Spleen (tissue), 11 donors: ENCODE measurements around the gene ZRANB1. TPM values are rescaled to one million over a fixed set of nuclear protein-coding genes. Genes with fewer than 3 reads are reported as not detected.
A peak's percentile ranks its signal among the peaks of the same experiment; 100 is the strongest.

Experiments
- DNase-seq: peaks from one replicate; pipeline ENCODE4 v3.0.0-alpha.2; 2020
- H3K27ac ChIP-seq, 8 donors: fragments of 200-600 bp; sonication (generic) in 7 of 8; 1 replicate in 4 of 8; 2 replicates in 4 of 8; pipeline versions ENCODE4 v1.5.0 to v1.8.0; 2016 to 2021; ENCODE audit warnings: inconsistent platforms in 4 of 8, mild to moderate bottlenecking in 4 of 8, moderate library complexity in 1 of 8
- H3K27me3 ChIP-seq, 7 donors: fragments of 200-600 bp; sonication (generic) in 6 of 7; replicated peaks in 1 of 7; 1 replicate in 4 of 7; 2 replicates in 3 of 7; pipeline versions ENCODE4 v1.5.0 to v1.8.0; 2016 to 2021; ENCODE audit warnings: inconsistent platforms in 3 of 7, mild to moderate bottlenecking in 1 of 7
- H3K36me3 ChIP-seq, 6 donors: fragments of 200-600 bp; sonication (generic) in 5 of 6; 1 replicate in 4 of 6; 2 replicates in 2 of 6; pipeline versions ENCODE4 v1.5.0 to v1.8.0; 2016 to 2021; ENCODE audit warnings: inconsistent platforms in 2 of 6
- H3K4me1 ChIP-seq, 6 donors: fragments of 200-600 bp; sonication (generic) in 5 of 6; 1 replicate in 3 of 6; 2 replicates in 3 of 6; pipeline versions ENCODE4 v1.5.0 to v1.8.0; 2016 to 2021; ENCODE audit warnings: inconsistent platforms in 3 of 6
- H3K4me3 ChIP-seq, 8 donors: fragments of 200-600 bp; sonication (generic) in 7 of 8; 1 replicate in 4 of 8; 2 replicates in 4 of 8; pipeline versions ENCODE4 v1.5.0 to v1.8.0; 2016 to 2021; ENCODE audit warnings: inconsistent platforms in 4 of 8, mild to moderate bottlenecking in 4 of 8, moderate library complexity in 2 of 8
- H3K9me3 ChIP-seq, 8 donors: fragments of 200-600 bp; sonication (generic) in 7 of 8; 1 replicate in 4 of 8; 2 replicates in 4 of 8; pipeline versions ENCODE4 v1.5.0 to v1.8.0; 2016 to 2021; ENCODE audit warnings: inconsistent platforms in 4 of 8
- POLR2A ChIP-seq, 3 donors: fragments of 450-650 bp; IDR thresholded peaks; one replicate each; pipeline ENCODE4 v1.5.1; 2017; ENCODE audit warnings: antibody characterized with exemption in 3 of 3, mild to moderate bottlenecking in 1 of 3
- POLR2AphosphoS5 ChIP-seq, 3 donors: sonication (generic); formaldehyde crosslinking; IDR thresholded peaks; one replicate each; pipeline ENCODE4 v1.5.1; 2017; ENCODE audit warnings: antibody characterized with exemption in 3 of 3
- WGBS, 5 donors: extraction: QIAGEN DNeasy Blood & Tissue Kit in 3 of 5; methylation state at CpG; one replicate each; pipeline versions ENCODE4 v1.1.5 to v1.1.7; 2013 to 2018; 5-methylcytosine and 5-hydroxymethylcytosine counted together
- intact Hi-C: fragments of 100-400 bp; cut with DNase I; formaldehyde crosslinking; loops from one replicate; pipeline ENCODE4 v1.15.0; 2023; ENCODE audit warnings: low total_unique reads
- polyA plus RNA-seq, 3 donors: library from polyadenylated mRNA; stranded (reverse); fragments of 200-250 nt; gene quantifications; one replicate each; pipeline ENCODE4 v1.2.1, GENCODE V29; 2013
- total RNA-seq, 7 donors: library from RNA; depleted of rRNA in 3 of 7; stranded (reverse); fragments of >200 nt in 3 of 7; fragmentation: NEBNext Ultra II Directional in 4 of 7; extraction: Animal tissue kit (Norgen Biotek cat#: 25700) in 4 of 7; gene quantifications; one replicate each; pipeline versions ENCODE4 v1.1.0 to v1.2.1, GENCODE V29; 2016 to 2021
- TF ChIP-seq, protein P1 (sequence below), 11 experiments: fragments of 200-600 bp in 7 of 11; fragments of 450-650 bp in 4 of 11; sonication (generic) in 4 of 11; IDR thresholded peaks in 8 of 11; conservative IDR thresholded peaks in 3 of 11; 1 replicate in 7 of 11; 2 replicates in 4 of 11; pipeline versions ENCODE4 v1.4.0 to v1.8.0; 2016 to 2021; ENCODE audit warnings: antibody characterized with exemption in 11 of 11, inconsistent platforms in 4 of 11, mild to moderate bottlenecking in 1 of 11
- donor health status: healthy with polysubstance abuse.
- donor health status: DM: no; HTN: no; CAD: no; lungs with moderate emphysema.
- donor health status: DM: no; HTN: no; CAD: no.
- donor health status: Bipolar disorder and iron deficiency.
- donor health status: healthy.
- donor health status: DM: no; HTN: no; CAD: no.
- donor health status: DM: yes; HTN: yes; CAD: no.

Gene ZRANB1
- total and polyA plus RNA-seq, 10 donors = 5.0 to 28.8 (median 17.7) TPM

DNA sequence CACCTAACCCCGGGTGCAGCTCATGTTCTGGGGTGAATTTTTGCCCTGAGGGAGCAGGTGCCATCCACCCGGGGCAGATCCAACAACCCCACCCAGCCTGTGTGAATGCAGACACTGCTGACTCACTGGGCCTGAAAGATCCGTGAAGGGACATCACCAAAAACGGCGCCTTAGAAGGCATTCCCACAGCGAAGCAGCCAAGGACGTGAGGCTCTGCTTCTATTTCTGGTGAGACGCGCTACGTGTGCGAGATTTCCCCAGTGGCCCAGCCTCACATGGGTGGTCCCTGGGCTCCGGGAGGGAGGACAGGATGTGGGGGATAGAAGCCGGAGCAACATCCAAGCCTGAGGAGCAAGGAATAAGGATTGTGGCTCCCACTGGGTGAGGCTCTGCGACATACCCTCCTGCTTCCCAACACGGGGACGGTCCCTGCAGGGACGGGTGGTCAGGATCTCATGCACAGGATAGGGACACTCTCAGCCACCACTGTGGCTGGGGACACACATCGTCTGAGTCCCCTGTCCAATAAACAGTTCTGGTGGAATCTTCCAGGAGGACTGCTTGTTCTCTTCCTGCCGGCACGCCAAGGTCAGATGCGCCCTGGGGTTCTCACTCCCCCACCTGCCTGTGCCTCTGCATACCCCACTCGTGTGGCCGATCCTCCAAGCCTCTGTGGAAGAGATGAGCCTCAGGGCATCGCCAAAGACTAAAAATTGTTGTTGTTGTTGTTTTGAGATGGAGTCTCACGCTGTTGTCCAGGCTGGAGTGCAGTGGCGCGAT lies 70.2 kb downstream of the ZRANB1 start:
- Histone ChIP-seq H3K9me3 (no peaks in the 10 kb centered on the region), H3K4me1 (peaks cover 5 to 57% (median 35%) of the 10 kb centered on the region in 6 donors), H3K36me3 (peaks cover 0 to 43% (median 0%) of the 10 kb centered on the region in 6 donors), H3K27ac (no peak overlapping the region), H3K27me3 (peaks cover 0 to 14% (median 0%) of the 10 kb centered on the region in 7 donors), H3K4me3 (no peak overlapping the region)
- DNase-seq = peak; percentile 34
- 86 to 92% (median 89%) methylated on average over 26 to 27 of the region's 27 CpGs for WGBS, 5 donors
- TF ChIP-seq POLR2AphosphoS5 (IDR thresholded peaks at IDR 0.05) (peak in 1 of 3 donors; percentile 18), POLR2A (IDR thresholded peaks at IDR 0.05) (no peak)
- intact Hi-C loops = no loop called here

DNA sequence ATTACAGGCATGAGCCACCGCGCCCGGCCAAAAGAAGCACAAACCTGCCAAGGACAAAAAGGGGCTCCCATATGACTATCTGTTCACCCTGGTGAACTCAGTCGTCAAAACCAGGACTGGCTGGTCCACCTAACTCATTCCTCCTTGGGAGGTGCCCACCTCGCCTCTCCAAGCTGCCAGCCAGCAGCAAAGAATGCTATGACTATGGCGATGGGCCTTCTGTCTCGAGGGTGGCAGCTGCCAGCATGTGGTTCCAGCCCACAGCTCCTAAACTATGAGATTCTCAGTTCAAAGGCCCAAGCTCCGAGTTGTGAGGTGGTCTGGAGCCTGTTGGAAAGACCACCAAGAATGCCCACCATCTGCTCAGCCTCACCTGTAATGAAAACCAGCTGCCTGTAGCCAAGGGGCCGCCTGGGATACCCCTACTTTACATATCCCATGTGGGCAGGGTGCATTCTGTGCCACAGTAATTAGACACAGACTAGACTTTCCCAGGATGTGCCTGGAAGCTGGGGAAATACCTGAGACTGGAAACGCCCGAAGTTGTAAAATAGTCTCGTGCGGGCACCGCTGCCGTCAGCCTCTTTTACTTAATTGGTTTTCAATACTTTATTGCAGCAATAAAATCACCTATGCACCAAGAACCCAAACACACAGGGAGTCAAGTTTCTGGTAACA lies 71.1 kb downstream of the ZRANB1 start:
- Histone ChIP-seq H3K27ac (no peak overlapping the region), H3K36me3 (peaks cover 0 to 43% (median 0%) of the 10 kb centered on the region in 6 donors), H3K9me3 (no peaks in the 10 kb centered on the region), H3K4me1 (peaks cover 12 to 57% (median 39%) of the 10 kb centered on the region in 6 donors), H3K27me3 (peaks cover 0 to 14% (median 0%) of the 10 kb centered on the region in 7 donors), H3K4me3 (no peak overlapping the region)
- no peak for DNase-seq
- TF ChIP-seq, protein P1, sequence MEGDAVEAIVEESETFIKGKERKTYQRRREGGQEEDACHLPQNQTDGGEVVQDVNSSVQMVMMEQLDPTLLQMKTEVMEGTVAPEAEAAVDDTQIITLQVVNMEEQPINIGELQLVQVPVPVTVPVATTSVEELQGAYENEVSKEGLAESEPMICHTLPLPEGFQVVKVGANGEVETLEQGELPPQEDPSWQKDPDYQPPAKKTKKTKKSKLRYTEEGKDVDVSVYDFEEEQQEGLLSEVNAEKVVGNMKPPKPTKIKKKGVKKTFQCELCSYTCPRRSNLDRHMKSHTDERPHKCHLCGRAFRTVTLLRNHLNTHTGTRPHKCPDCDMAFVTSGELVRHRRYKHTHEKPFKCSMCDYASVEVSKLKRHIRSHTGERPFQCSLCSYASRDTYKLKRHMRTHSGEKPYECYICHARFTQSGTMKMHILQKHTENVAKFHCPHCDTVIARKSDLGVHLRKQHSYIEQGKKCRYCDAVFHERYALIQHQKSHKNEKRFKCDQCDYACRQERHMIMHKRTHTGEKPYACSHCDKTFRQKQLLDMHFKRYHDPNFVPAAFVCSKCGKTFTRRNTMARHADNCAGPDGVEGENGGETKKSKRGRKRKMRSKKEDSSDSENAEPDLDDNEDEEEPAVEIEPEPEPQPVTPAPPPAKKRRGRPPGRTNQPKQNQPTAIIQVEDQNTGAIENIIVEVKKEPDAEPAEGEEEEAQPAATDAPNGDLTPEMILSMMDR (IDR thresholded peaks at IDR 0.05 in 8 of 11, conservative IDR thresholded peaks at IDR 0.05 in 3 of 11) = no peak
- TF ChIP-seq POLR2AphosphoS5 (IDR thresholded peaks at IDR 0.05) (no peak), POLR2A (IDR thresholded peaks at IDR 0.05) (no peak)
- WGBS, 5 donors = 83 to 95% (median 92%) methylated on average over 12 to 15 of the region's 15 CpGs
- intact Hi-C loops = no loop called here

DNA sequence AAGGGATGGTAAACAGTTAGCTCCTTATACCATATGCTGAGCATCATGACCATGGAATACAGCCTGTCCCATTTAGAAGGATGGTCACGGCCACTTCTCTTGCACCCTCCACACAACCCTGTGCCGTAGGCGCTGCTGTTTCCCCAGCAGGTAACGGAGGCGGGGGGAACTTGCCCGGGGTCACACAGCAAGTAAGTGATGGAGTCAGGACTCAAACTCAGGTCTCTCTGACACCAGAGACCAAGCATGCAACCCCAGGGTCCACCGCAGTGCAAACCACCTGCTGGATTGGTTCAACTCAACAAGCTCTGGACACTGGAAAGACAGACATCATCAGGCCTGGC lies 71.6 kb downstream of the ZRANB1 start:
- Histone ChIP-seq H3K27me3 (peaks cover 0 to 14% (median 0%) of the 10 kb centered on the region in 7 donors), H3K36me3 (peaks cover 0 to 43% (median 0%) of the 10 kb centered on the region in 6 donors), H3K27ac (no peak overlapping the region), H3K4me3 (no peak overlapping the region), H3K9me3 (no peaks in the 10 kb centered on the region), H3K4me1 (peaks cover 15 to 58% (median 44%) of the 10 kb centered on the region in 6 donors)
- TF ChIP-seq, protein P1 (IDR thresholded peaks at IDR 0.05 in 8 of 11, conservative IDR thresholded peaks at IDR 0.05 in 3 of 11) = no peak
- TF ChIP-seq POLR2AphosphoS5 (IDR thresholded peaks at IDR 0.05) = no peak
- no peak for TF ChIP-seq POLR2A (IDR thresholded peaks at IDR 0.05)
- intact Hi-C loops = no loop called here
- WGBS, 5 donors = 86 to 97% (median 95%) methylated on average over 3 to 7 of the region's 7 CpGs
- no peak for DNase-seq

DNA sequence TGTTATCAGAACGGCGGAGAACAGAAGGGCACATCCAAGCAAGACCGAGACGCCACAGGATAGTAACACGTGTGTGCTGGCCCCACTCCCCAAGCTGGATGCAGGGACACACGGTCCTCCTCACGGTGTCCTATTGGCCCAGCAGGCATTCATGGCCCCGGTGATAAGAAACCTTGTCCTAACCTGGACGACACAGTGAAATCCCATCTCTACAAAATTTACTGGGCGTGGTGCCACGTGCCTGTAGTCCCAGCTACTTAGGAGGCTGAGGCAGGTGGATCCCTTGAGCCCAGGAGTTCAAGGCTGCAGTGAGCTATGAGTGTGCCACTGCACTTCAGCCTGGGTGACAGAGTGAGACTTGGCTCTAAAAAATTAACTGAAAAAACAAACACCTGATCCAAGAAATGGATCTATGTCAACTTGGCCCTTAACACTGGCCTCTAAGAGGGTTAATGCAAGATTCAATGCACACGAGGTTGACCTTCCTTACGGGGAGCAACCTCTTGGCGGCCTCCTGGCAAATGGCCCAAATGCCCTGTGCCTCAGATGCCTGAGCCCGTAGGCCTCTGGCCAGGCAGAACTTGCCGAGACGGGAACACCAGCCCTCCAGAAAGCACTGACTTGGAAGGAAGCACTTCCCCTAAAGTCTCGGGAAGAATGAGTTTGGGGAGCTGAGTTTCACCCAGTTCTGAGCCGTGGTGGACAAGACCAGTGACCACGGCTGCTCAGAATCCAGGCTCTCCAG lies 72.3 kb downstream of the ZRANB1 start:
- peaks cover 0 to 14% (median 0%) of the 10 kb centered on the region in 7 donors for H3K27me3 ChIP-seq
- H3K36me3 ChIP-seq = peaks cover 0 to 43% (median 0%) of the 10 kb centered on the region in 6 donors
- H3K4me3 ChIP-seq = no peak overlapping the region
- DNase-seq = no peak
- 78 to 83% (median 82%) methylated on average over 17 to 20 of the region's 20 CpGs for WGBS, 5 donors
- intact Hi-C loops = no loop called here
- H3K4me1 ChIP-seq = peaks cover 17 to 59% (median 50%) of the 10 kb centered on the region in 6 donors
- TF ChIP-seq, protein P1 (IDR thresholded peaks at IDR 0.05 in 8 of 11, conservative IDR thresholded peaks at IDR 0.05 in 3 of 11) = no peak
- TF ChIP-seq POLR2AphosphoS5 (IDR thresholded peaks at IDR 0.05) = peak in 1 of 3 donors; percentile 36
- H3K9me3 ChIP-seq = no peaks in the 10 kb centered on the region
- H3K27ac ChIP-seq = peak overlapping the region in 4 of 8 donors; percentile 69 to 79 (median 75)
